Glutamatergic neuron (in vitro differentiated cells): ENCODE measurements around the gene ASIC3. TPM values are rescaled to one million over a fixed set of nuclear protein-coding genes. Genes with fewer than 3 reads are reported as not detected.
A peak's percentile ranks its signal among the peaks of the same experiment; 100 is the strongest.

ENCODE experiments used
- DNase-seq: peaks from one replicate; pipeline ENCODE4 v3.0.0; 2022
- H3K27ac Mint-ChIP-seq: one replicate; pipeline ENCODE4 v1.8.0; 2020; ENCODE audit warnings: mild to moderate bottlenecking, mixed read lengths, inconsistent platforms; ENCODE audit not compliant: unreplicated experiment
- H3K27me3 Mint-ChIP-seq: one replicate; pipeline ENCODE4 v1.8.0; 2020; ENCODE audit warnings: mild to moderate bottlenecking, moderate library complexity, mixed read lengths, inconsistent platforms; ENCODE audit not compliant: unreplicated experiment
- H3K36me3 Mint-ChIP-seq: one replicate; pipeline ENCODE4 v1.8.0; 2020; ENCODE audit warnings: mild to moderate bottlenecking, mixed read lengths, inconsistent platforms; ENCODE audit not compliant: unreplicated experiment
- H3K4me1 Mint-ChIP-seq: one replicate; pipeline ENCODE4 v1.8.0; 2020; ENCODE audit warnings: mild to moderate bottlenecking, low read depth, mixed read lengths, inconsistent platforms; ENCODE audit not compliant: unreplicated experiment
- H3K4me3 Mint-ChIP-seq: one replicate; pipeline ENCODE4 v1.8.0; 2020; ENCODE audit warnings: mild to moderate bottlenecking, mixed read lengths, inconsistent platforms; ENCODE audit not compliant: unreplicated experiment
- H3K9me3 Mint-ChIP-seq: one replicate; pipeline ENCODE4 v1.8.0; 2020; ENCODE audit warnings: mild to moderate bottlenecking, moderate library complexity, mixed read lengths, inconsistent platforms; ENCODE audit not compliant: unreplicated experiment
- CTCF ChIP-seq: fragments of 200-600 bp; sonication (generic); IDR thresholded peaks from one replicate; pipeline ENCODE4 v1.5.0; 2021; ENCODE audit not compliant: partially characterized antibody, unreplicated experiment
- total RNA-seq: library from RNA; stranded (reverse); fragmentation: NEBNext Ultra II Directional; extraction: Animal tissue kit (Norgen Biotek cat#: 25700); gene quantifications from one replicate; pipeline ENCODE4 v1.2.1, GENCODE V29; 2021; ENCODE audit not compliant: unreplicated experiment

Gene ASIC3
- total RNA-seq, 1 donor from 2014 or later: 10.8 TPM

- Mint-ChIP-seq H3K36me3 (peaks cover 4% of the 10 kb centered on the region), H3K27me3 (peaks cover 7% of the 10 kb centered on the region), H3K27ac (no peak overlapping the region), H3K4me3 (no peak overlapping the region), H3K9me3 (peaks cover 4% of the 10 kb centered on the region), H3K4me1 (peaks cover 10% of the 10 kb centered on the region)
- DNase-seq: no peak
- TF ChIP-seq CTCF: no peak
Observed at GRCh38 chr7:151073990-151074389, 25.7 kb downstream of the ASIC3 start.

GRCh38 chr7:151074817-151075661 is 26.7 kb downstream of the ASIC3 start:
- DNase-seq: no peak
- Mint-ChIP-seq H3K27ac (no peak overlapping the region), H3K4me3 (no peak overlapping the region), H3K27me3 (peaks cover 5% of the 10 kb centered on the region), H3K4me1 (peaks cover 14% of the 10 kb centered on the region), H3K9me3 (peaks cover 4% of the 10 kb centered on the region), H3K36me3 (no peaks in the 10 kb centered on the region)
- no peak for TF ChIP-seq CTCF

- Mint-ChIP-seq H3K9me3 (peaks cover 5% of the 10 kb centered on the region), H3K4me1 (peaks cover 14% of the 10 kb centered on the region), H3K27me3 (peaks cover 5% of the 10 kb centered on the region), H3K36me3 (no peaks in the 10 kb centered on the region), H3K4me3 (no peak overlapping the region), H3K27ac (no peak overlapping the region)
- no peak for TF ChIP-seq CTCF
- DNase-seq: no peak
Observed at GRCh38 chr7:151075662-151075971, 27.3 kb downstream of the ASIC3 start.

GRCh38 chr7:151075978-151076426 is 27.7 kb downstream of the ASIC3 start:
- no peak for TF ChIP-seq CTCF
- peak overlapping the region; percentile 33 for H3K27ac Mint-ChIP-seq
- H3K36me3 Mint-ChIP-seq: no peaks in the 10 kb centered on the region
- H3K9me3 Mint-ChIP-seq: peaks cover 5% of the 10 kb centered on the region
- peaks cover 14% of the 10 kb centered on the region for H3K4me1 Mint-ChIP-seq
- no peak for DNase-seq
- H3K4me3 Mint-ChIP-seq: no peak overlapping the region
- peaks cover 5% of the 10 kb centered on the region for H3K27me3 Mint-ChIP-seq
